NT2/D1 (cell line): ENCODE measurements around the gene UTP4.

Source experiments
- DNase-seq: peaks from one replicate; pipeline ENCODE4 v3.0.0-alpha.2; 2011; ENCODE audit warnings: low read depth, low spot score
- H3K27me3 ChIP-seq: 2 replicates; pipeline ENCODE4 v1.6.0; 2011; ENCODE audit warnings: mild to moderate bottlenecking; ENCODE audit not compliant: insufficient read length, insufficient read depth
- H3K36me3 ChIP-seq: 2 replicates; pipeline ENCODE4 v1.6.1; 2011; ENCODE audit warnings: mild to moderate bottlenecking, low read length, mixed read lengths; ENCODE audit not compliant: insufficient read depth, insufficient read length
- H3K4me1 ChIP-seq: 2 replicates; pipeline ENCODE4 v1.5.1; 2011; ENCODE audit not compliant: insufficient read depth, insufficient read length
- H3K4me3 ChIP-seq: 2 replicates; pipeline ENCODE4 v1.5.1; 2011; ENCODE audit warnings: low read depth; ENCODE audit not compliant: insufficient read length
- H3K9ac ChIP-seq: 2 replicates; pipeline ENCODE4 v1.6.0; 2011; ENCODE audit warnings: low read depth; ENCODE audit not compliant: insufficient read length
- H3K9me3 ChIP-seq: 2 replicates; pipeline ENCODE4 v1.5.1; 2011; ENCODE audit warnings: mild to moderate bottlenecking, low read length; ENCODE audit not compliant: insufficient read depth
- SUZ12 ChIP-seq: IDR thresholded peaks from 2 replicates; pipeline ENCODE4 v1.6.1; 2011; ENCODE audit not compliant: insufficient read length, insufficient read depth; ENCODE audit errors: extremely low read depth
- YY1 ChIP-seq: IDR thresholded peaks from 2 replicates; pipeline ENCODE4 v1.6.1; 2011; ENCODE audit not compliant: insufficient read length, insufficient read depth
- ZNF274 ChIP-seq: IDR thresholded peaks from 2 replicates; pipeline ENCODE4 v1.6.1; 2011; ENCODE audit warnings: mild to moderate bottlenecking, low read depth, low read length

UTP4 gene

GRCh38 chr16:69093974-69094373 is 38.5 kb upstream of the UTP4 start:
- TF ChIP-seq SUZ12 (no peak), YY1 (no peak), ZNF274 (no peak)
- Histone ChIP-seq H3K36me3 (no peaks in the 10 kb centered on the region), H3K4me3 (no peak overlapping the region), H3K4me1 (peaks cover 16% of the 10 kb centered on the region), H3K9me3 (no peaks in the 10 kb centered on the region), H3K27me3 (no peaks in the 10 kb centered on the region), H3K9ac (peak overlapping the region; percentile 5)
- DNase-seq, result no peak

GRCh38 chr16:69094501-69094900 is 37.9 kb upstream of the UTP4 start:
- Histone ChIP-seq H3K27me3 (no peaks in the 10 kb centered on the region), H3K36me3 (no peaks in the 10 kb centered on the region), H3K4me3 (no peak overlapping the region), H3K9ac (peak overlapping the region; percentile 5), H3K9me3 (no peaks in the 10 kb centered on the region), H3K4me1 (peaks cover 13% of the 10 kb centered on the region)
- no peak for TF ChIP-seq YY1
- no peak for TF ChIP-seq ZNF274
- no peak for TF ChIP-seq SUZ12
- DNase-seq, result no peak

- TF ChIP-seq YY1 (no peak), ZNF274 (no peak), SUZ12 (no peak)
- H3K4me3 ChIP-seq, result no peak overlapping the region
- no peaks in the 10 kb centered on the region for H3K9me3 ChIP-seq
- H3K36me3 ChIP-seq, result no peaks in the 10 kb centered on the region
- H3K4me1 ChIP-seq, result peaks cover 8% of the 10 kb centered on the region
- DNase-seq, result no peak
- no peak overlapping the region for H3K9ac ChIP-seq
- H3K27me3 ChIP-seq, result no peaks in the 10 kb centered on the region
These were observed 37.3 kb upstream of the UTP4 start for GRCh38 chr16:69095193-69095592.

GRCh38 chr16:69100071-69100691 is 32.3 kb upstream of the UTP4 start:
- TF ChIP-seq YY1 (no peak), ZNF274 (no peak)
- DNase-seq, result no peak
- Histone ChIP-seq H3K4me1 (peaks cover 19% of the 10 kb centered on the region), H3K27me3 (no peaks in the 10 kb centered on the region), H3K9ac (no peak overlapping the region), H3K36me3 (no peaks in the 10 kb centered on the region), H3K4me3 (no peak overlapping the region), H3K9me3 (no peaks in the 10 kb centered on the region)

GRCh38 chr16:69105501-69106361 is 26.7 kb upstream of the UTP4 start, which contains the start of gene HAS3:
Gene HAS3 (plus strand): TSS chr16:69105653. CDS start chr16:69109396, 3,743 bp downstream.
- Histone ChIP-seq H3K4me1 (peaks cover 21% of the 10 kb centered on the region), H3K36me3 (peaks cover 14% of the 10 kb centered on the region), H3K27me3 (no peaks in the 10 kb centered on the region), H3K4me3 (peak within 1 kb of the TSS; percentile 62), H3K9ac (peak within 1 kb of the TSS; percentile 89), H3K9me3 (no peaks in the 10 kb centered on the region)
- DNase-seq, result peak; percentile 80
- no peak for TF ChIP-seq SUZ12
- TF ChIP-seq YY1, result no peak
- TF ChIP-seq ZNF274, result no peak

GRCh38 chr16:69106491-69107315 is 25.7 kb upstream of the UTP4 start:
- no peak for TF ChIP-seq YY1
- no peak for TF ChIP-seq ZNF274
- peak overlapping the region; percentile 62 for H3K4me3 ChIP-seq

More at GRCh38 chr16:69106491-69107315, 25.7 kb upstream of the UTP4 start:
- peak overlapping the region; percentile 86 for H3K9ac ChIP-seq
- DNase-seq, result no peak
- H3K36me3 ChIP-seq, result peaks cover 22% of the 10 kb centered on the region
- H3K9me3 ChIP-seq, result no peaks in the 10 kb centered on the region
- H3K27me3 ChIP-seq, result no peaks in the 10 kb centered on the region
- H3K4me1 ChIP-seq, result peaks cover 21% of the 10 kb centered on the region
